H1 (cell line): ENCODE measurements around the gene TJP3. TPM values are rescaled to one million over a fixed set of nuclear protein-coding genes. Genes with fewer than 3 reads are reported as not detected.

ENCODE experiments used
- BRCA1 ChIP-seq: IDR thresholded peaks from 2 replicates; pipeline ENCODE4 v1.6.1; 2012; ENCODE audit warnings: low read depth, low read length, improper control_type of control experiment
- RNF2 ChIP-seq: fragments of 200-900, 300-1000 bp; sonication (generic); IDR thresholded peaks from 2 replicates; pipeline ENCODE4 v1.7.1; 2016; ENCODE audit warnings: borderline replicate concordance, low read depth, mild to moderate bottlenecking, antibody characterized with exemption, low read length; ENCODE audit not compliant: poor library complexity, severe bottlenecking; ENCODE audit errors: missing control alignments
- SAP30 ChIP-seq: fragments of 300-600 bp; sonication (generic); IDR thresholded peaks from 2 replicates; pipeline ENCODE4 v1.7.1; 2012; ENCODE audit warnings: low read length, moderate library complexity, mild to moderate bottlenecking, inconsistent platforms; ENCODE audit not compliant: insufficient read depth, insufficient replicate concordance
- SIN3A ChIP-seq, 2 experiments: IDR thresholded peaks in 1 of 2; conservative IDR thresholded peaks in 1 of 2; 2 replicates each; pipeline ENCODE4 v1.6.1; 2011 to 2012; ENCODE audit warnings: low read length in 2 of 2, improper control_type of control experiment in 1 of 2, low read depth in 1 of 2, mild to moderate bottlenecking in 1 of 2
- TCF12 ChIP-seq: IDR thresholded peaks from 2 replicates; pipeline ENCODE4 v1.6.1; 2011; ENCODE audit warnings: low read depth, mild to moderate bottlenecking, low read length
- polyA plus RNA-seq, 7 experiments: library from polyadenylated mRNA; depleted of rRNA in 3 of 7; stranded (reverse) in 5 of 7; unstranded in 2 of 7; fragments of >200 nt in 5 of 7; fragments of 200-250 nt in 2 of 7; gene quantifications; 1 replicate in 5 of 7; 2 replicates in 1 of 7; 4 replicates in 1 of 7; pipeline versions ENCODE4 v1.2.1 to v1.2.3, GENCODE V29; 2011 to 2013; ENCODE audit warnings: missing spikeins in 2 of 7, mixed read lengths in 2 of 7
- total RNA-seq: library from RNA; stranded (reverse); fragmentation: NEBNext Ultra II Directional; extraction: Animal tissue kit (Norgen Biotek cat#: 25700); gene quantifications from 2 replicates; pipeline ENCODE4 v1.2.1, GENCODE V29; 2021
- TF ChIP-seq, protein P1 (sequence below): fragments of 300-600 bp; sonication (generic); IDR thresholded peaks from 2 replicates; pipeline ENCODE4 v1.7.1; 2012; ENCODE audit warnings: low read length, moderate library complexity, mild to moderate bottlenecking, inconsistent platforms; ENCODE audit not compliant: insufficient replicate concordance

TJP3 gene
- total and polyA plus RNA-seq, 2 of the 8 experiments (the other 6 are each of a cell fraction or from before 2014, with no cell fraction given) = 17.1 to 26.1 TPM

DNA sequence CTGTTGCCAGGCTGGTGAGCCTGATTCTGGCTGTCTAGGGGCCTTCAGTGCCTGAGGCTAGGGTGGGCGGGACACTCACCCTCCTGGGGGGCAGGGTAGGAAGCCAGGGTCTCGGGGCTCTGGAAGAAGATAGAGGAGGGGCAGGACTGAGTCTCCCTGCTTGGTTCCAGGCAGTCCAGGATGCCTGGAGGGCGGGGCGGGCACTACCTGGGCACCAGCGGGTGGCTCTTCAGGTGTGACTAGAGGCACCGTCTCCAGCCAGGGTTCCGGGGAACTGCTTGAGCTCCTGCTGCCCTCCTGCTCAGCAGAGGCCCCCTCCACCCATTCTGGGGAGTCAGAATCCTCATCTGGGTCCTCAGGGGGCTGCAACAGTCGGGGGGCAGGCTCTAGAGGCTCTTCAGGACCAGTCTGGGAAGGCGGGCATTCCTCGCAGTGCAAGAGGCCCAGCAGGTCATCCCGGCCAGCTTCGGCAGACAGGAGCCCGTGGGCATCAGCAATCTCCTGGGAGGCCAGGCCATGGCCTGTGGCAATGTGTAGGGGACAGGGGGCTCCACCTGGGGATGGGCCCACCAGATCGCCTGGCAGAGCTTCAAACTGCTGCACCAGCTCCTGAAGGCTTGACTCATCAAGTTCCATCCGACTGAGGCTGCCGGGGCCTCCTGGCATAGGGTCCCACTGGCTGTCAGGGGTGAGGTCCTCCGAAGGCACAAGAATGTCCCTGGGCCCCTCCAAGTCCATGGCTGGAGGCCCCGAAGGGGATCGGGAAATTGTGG lies 51.5 kb downstream of the TJP3 start (continued):
- TF ChIP-seq, protein P1, sequence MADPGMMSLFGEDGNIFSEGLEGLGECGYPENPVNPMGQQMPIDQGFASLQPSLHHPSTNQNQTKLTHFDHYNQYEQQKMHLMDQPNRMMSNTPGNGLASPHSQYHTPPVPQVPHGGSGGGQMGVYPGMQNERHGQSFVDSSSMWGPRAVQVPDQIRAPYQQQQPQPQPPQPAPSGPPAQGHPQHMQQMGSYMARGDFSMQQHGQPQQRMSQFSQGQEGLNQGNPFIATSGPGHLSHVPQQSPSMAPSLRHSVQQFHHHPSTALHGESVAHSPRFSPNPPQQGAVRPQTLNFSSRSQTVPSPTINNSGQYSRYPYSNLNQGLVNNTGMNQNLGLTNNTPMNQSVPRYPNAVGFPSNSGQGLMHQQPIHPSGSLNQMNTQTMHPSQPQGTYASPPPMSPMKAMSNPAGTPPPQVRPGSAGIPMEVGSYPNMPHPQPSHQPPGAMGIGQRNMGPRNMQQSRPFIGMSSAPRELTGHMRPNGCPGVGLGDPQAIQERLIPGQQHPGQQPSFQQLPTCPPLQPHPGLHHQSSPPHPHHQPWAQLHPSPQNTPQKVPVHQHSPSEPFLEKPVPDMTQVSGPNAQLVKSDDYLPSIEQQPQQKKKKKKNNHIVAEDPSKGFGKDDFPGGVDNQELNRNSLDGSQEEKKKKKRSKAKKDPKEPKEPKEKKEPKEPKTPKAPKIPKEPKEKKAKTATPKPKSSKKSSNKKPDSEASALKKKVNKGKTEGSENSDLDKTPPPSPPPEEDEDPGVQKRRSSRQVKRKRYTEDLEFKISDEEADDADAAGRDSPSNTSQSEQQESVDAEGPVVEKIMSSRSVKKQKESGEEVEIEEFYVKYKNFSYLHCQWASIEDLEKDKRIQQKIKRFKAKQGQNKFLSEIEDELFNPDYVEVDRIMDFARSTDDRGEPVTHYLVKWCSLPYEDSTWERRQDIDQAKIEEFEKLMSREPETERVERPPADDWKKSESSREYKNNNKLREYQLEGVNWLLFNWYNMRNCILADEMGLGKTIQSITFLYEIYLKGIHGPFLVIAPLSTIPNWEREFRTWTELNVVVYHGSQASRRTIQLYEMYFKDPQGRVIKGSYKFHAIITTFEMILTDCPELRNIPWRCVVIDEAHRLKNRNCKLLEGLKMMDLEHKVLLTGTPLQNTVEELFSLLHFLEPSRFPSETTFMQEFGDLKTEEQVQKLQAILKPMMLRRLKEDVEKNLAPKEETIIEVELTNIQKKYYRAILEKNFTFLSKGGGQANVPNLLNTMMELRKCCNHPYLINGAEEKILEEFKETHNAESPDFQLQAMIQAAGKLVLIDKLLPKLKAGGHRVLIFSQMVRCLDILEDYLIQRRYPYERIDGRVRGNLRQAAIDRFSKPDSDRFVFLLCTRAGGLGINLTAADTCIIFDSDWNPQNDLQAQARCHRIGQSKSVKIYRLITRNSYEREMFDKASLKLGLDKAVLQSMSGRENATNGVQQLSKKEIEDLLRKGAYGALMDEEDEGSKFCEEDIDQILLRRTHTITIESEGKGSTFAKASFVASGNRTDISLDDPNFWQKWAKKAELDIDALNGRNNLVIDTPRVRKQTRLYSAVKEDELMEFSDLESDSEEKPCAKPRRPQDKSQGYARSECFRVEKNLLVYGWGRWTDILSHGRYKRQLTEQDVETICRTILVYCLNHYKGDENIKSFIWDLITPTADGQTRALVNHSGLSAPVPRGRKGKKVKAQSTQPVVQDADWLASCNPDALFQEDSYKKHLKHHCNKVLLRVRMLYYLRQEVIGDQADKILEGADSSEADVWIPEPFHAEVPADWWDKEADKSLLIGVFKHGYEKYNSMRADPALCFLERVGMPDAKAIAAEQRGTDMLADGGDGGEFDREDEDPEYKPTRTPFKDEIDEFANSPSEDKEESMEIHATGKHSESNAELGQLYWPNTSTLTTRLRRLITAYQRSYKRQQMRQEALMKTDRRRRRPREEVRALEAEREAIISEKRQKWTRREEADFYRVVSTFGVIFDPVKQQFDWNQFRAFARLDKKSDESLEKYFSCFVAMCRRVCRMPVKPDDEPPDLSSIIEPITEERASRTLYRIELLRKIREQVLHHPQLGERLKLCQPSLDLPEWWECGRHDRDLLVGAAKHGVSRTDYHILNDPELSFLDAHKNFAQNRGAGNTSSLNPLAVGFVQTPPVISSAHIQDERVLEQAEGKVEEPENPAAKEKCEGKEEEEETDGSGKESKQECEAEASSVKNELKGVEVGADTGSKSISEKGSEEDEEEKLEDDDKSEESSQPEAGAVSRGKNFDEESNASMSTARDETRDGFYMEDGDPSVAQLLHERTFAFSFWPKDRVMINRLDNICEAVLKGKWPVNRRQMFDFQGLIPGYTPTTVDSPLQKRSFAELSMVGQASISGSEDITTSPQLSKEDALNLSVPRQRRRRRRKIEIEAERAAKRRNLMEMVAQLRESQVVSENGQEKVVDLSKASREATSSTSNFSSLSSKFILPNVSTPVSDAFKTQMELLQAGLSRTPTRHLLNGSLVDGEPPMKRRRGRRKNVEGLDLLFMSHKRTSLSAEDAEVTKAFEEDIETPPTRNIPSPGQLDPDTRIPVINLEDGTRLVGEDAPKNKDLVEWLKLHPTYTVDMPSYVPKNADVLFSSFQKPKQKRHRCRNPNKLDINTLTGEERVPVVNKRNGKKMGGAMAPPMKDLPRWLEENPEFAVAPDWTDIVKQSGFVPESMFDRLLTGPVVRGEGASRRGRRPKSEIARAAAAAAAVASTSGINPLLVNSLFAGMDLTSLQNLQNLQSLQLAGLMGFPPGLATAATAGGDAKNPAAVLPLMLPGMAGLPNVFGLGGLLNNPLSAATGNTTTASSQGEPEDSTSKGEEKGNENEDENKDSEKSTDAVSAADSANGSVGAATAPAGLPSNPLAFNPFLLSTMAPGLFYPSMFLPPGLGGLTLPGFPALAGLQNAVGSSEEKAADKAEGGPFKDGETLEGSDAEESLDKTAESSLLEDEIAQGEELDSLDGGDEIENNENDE = no peak
- no peak for TF ChIP-seq SIN3A (conservative IDR thresholded peaks at IDR 0.05 in 1 of 2, IDR thresholded peaks at IDR 0.05 in 1 of 2; ENCODE audit: low read depth in 1 of 2, low read length in 2 of 2)
- TF ChIP-seq TCF12 = no peak
- TF ChIP-seq BRCA1 = no peak
- no peak for TF ChIP-seq SAP30
- no peak for TF ChIP-seq RNF2
